IMR-90 (cell line): Measurements from ENCODE around the gene TRIM44. TPM values are rescaled to one million over a fixed set of nuclear protein-coding genes. Genes with fewer than 3 reads are reported as not detected.

Source experiments
- ATAC-seq: fragments of 200-7000 bp; cut with Tn5 transposase; 2 replicates; pipeline ENCODE4 v1.9.1; 2020; ENCODE audit warnings: low read depth, mild to moderate bottlenecking, moderate library complexity
- BruUV-seq: library from RNA; stranded (reverse); fragments of 400-500 nt; replicated peaks from 2 replicates; lab custom pipeline; 2021; lab: Mats Ljungman, UMichigan
- CTCF ChIA-PET: fragments of 300-600 bp; formaldehyde crosslinking; extraction: SDS; loops from one replicate; lab custom pipeline; 2021; ENCODE audit warnings: antibody characterized with exemption; lab: Yijun Ruan, JAX
- POLR2A ChIA-PET: fragments of 300-600 bp; sonication (Branson Sonifier 250); formaldehyde crosslinking; loops from one replicate; lab custom pipeline; 2022; ENCODE audit warnings: antibody characterized with exemption; ENCODE audit not compliant: unreplicated experiment; lab: Charles Lee
- DNase-seq: peaks from one replicate; pipeline ENCODE4 v3.0.0; 2013
- H2AFZ ChIP-seq: replicated peaks from 2 replicates; pipeline ENCODE3; 2013; ENCODE audit warnings: low read length, mild to moderate bottlenecking; ENCODE audit not compliant: poor library complexity
- H2AK5ac ChIP-seq: 2 replicates; pipeline ENCODE4 v1.6.1; 2013; ENCODE audit warnings: low read depth, low read length, inconsistent platforms
- H2AK9ac ChIP-seq: replicated peaks from 2 replicates; pipeline ENCODE3; 2013; ENCODE audit warnings: mild to moderate bottlenecking, low read depth, low read length, moderate library complexity; ENCODE audit not compliant: poor library complexity
- H2BK120ac ChIP-seq: 2 replicates; pipeline ENCODE4 v1.6.1; 2013; ENCODE audit warnings: low read depth, low read length, inconsistent platforms
- H2BK15ac ChIP-seq: 3 replicates; pipeline ENCODE4 v1.6.1; 2013; ENCODE audit warnings: low read depth, low read length, inconsistent platforms
- H2BK20ac ChIP-seq: 2 replicates; pipeline ENCODE4 v1.6.1; 2013; ENCODE audit warnings: low read depth, mild to moderate bottlenecking, inconsistent platforms, low read length, moderate library complexity
- H2BK5ac ChIP-seq: 2 replicates; pipeline ENCODE4 v1.6.1; 2013; ENCODE audit warnings: mild to moderate bottlenecking, low read depth, low read length, inconsistent platforms; ENCODE audit not compliant: poor library complexity, severe bottlenecking
- H3K14ac ChIP-seq: replicated peaks from 2 replicates; pipeline ENCODE4 v1.6.1; 2013; ENCODE audit warnings: low read depth, low read length, inconsistent platforms
- H3K18ac ChIP-seq: 2 replicates; pipeline ENCODE4 v1.6.1; 2013; ENCODE audit warnings: low read depth, low read length, control low read depth
- H3K23ac ChIP-seq: 2 replicates; pipeline ENCODE4 v1.6.1; 2013; ENCODE audit warnings: low read depth, low read length, inconsistent platforms
- H3K27ac ChIP-seq: 2 replicates; pipeline ENCODE4 v1.5.1; 2013; ENCODE audit warnings: mild to moderate bottlenecking, control low read depth, low read length; ENCODE audit not compliant: insufficient read depth
- H3K27me3 ChIP-seq: 2 replicates; pipeline ENCODE4 v1.6.1; 2013; ENCODE audit warnings: low read length; ENCODE audit not compliant: control insufficient read depth, insufficient read depth
- H3K36me3 ChIP-seq: 2 replicates; pipeline ENCODE4 v1.6.1; 2013; ENCODE audit warnings: low read length, mixed read lengths; ENCODE audit not compliant: control insufficient read depth, insufficient read depth
- H3K4ac ChIP-seq: 2 replicates; pipeline ENCODE4 v1.6.1; 2013; ENCODE audit warnings: low read depth, low read length, inconsistent platforms
- H3K4me1 ChIP-seq: 2 replicates; pipeline ENCODE4 v1.6.1; 2013; ENCODE audit warnings: low read length, mixed read lengths; ENCODE audit not compliant: control insufficient read depth, insufficient read depth
- H3K4me2 ChIP-seq: 2 replicates; pipeline ENCODE4 v1.6.1; 2013; ENCODE audit warnings: low read depth, mild to moderate bottlenecking, control low read depth, low read length, moderate library complexity
- H3K4me3 ChIP-seq: 2 replicates; pipeline ENCODE4 v1.5.1; 2013; ENCODE audit warnings: low read depth, mild to moderate bottlenecking, control low read depth, low read length, moderate library complexity; ENCODE audit not compliant: insufficient read depth
- H3K56ac ChIP-seq: 2 replicates; pipeline ENCODE4 v1.6.1; 2013; ENCODE audit warnings: low read length, inconsistent platforms; ENCODE audit not compliant: insufficient read depth; ENCODE audit errors: extremely low read depth
- H3K79me1 ChIP-seq, 2 experiments: 2 replicates each; pipeline ENCODE4 v1.6.1; 2013; ENCODE audit warnings: low read length in 2 of 2, inconsistent platforms in 1 of 2, low read depth in 1 of 2
- H3K9ac ChIP-seq: 2 replicates; pipeline ENCODE4 v1.6.1; 2013; ENCODE audit warnings: low read depth, low read length, control low read depth
- H3K9me1 ChIP-seq: 2 replicates; pipeline ENCODE4 v1.6.1; 2013; ENCODE audit warnings: low read length, inconsistent platforms; ENCODE audit not compliant: insufficient read depth
- H3K9me3 ChIP-seq: 2 replicates; pipeline ENCODE4 v1.6.1; 2013; ENCODE audit warnings: low read length; ENCODE audit not compliant: control insufficient read depth, insufficient read depth
- H4K20me1 ChIP-seq: 2 replicates; pipeline ENCODE4 v1.6.1; 2013; ENCODE audit warnings: low read length, inconsistent platforms; ENCODE audit not compliant: insufficient read depth
- H4K5ac ChIP-seq: 2 replicates; pipeline ENCODE4 v1.6.1; 2013; ENCODE audit warnings: mild to moderate bottlenecking, low read depth, low read length, control low read depth
- H4K8ac ChIP-seq, 2 experiments: 2 replicates each; pipeline ENCODE4 v1.6.1; 2013; ENCODE audit warnings: low read depth in 2 of 2, low read length in 2 of 2, control low read depth in 1 of 2, inconsistent platforms in 1 of 2
- H4K91ac ChIP-seq: 2 replicates; pipeline ENCODE4 v1.6.1; 2013; ENCODE audit warnings: low read depth, low read length, inconsistent platforms; ENCODE audit not compliant: insufficient read depth
- CEBPB ChIP-seq: IDR thresholded peaks from 2 replicates; pipeline ENCODE4 v1.6.1; 2012; ENCODE audit warnings: low read depth, low read length, improper control_type of control experiment
- WGBS, 2 experiments: methylation state at CpG; one replicate each; pipeline versions ENCODE4 v1.1.5 to v1.1.7; 2013; ENCODE audit warnings: missing lambda C conversion rate in 2 of 2; ENCODE audit not compliant: insufficient read length in 1 of 2; ENCODE audit errors: extremely low coverage in 2 of 2; 5-methylcytosine and 5-hydroxymethylcytosine counted together
- dilution Hi-C: fragments of 300-500 bp; cut with HindIII; formaldehyde crosslinking; loops from one replicate; pipeline ENCODE4 v1.14.3; 2018; ENCODE audit warnings: low sequenced_read_pairs; ENCODE audit not compliant: unreplicated experiment
- in situ Hi-C: fragments of 300-500 bp; cut with MboI; formaldehyde crosslinking; loops from 3 replicates; pipeline ENCODE4 v1.14.3; 2019; ENCODE audit warnings: low sequenced_read_pairs, inconsistent platforms, mixed read lengths
- intact Hi-C: fragments of 100-400 bp; cut with micrococcal nuclease; formaldehyde crosslinking; loops from 2 replicates; pipeline ENCODE4 v1.10.0; 2022
- polyA plus RNA-seq, 3 experiments: library from polyadenylated mRNA; depleted of rRNA; stranded (reverse); fragments of >200 nt; gene quantifications; 2 replicates each; pipeline ENCODE4 v1.2.3, GENCODE V29; 2012; ENCODE audit warnings: low replicate concordance in 1 of 3
- total RNA-seq: library from RNA; depleted of rRNA; stranded (reverse); fragments of >200 nt; gene quantifications from 2 replicates; pipeline ENCODE4 v1.2.3, GENCODE V29; 2012
- TF ChIP-seq, protein P1 (sequence below): conservative IDR thresholded peaks from 2 replicates; pipeline ENCODE4 v1.5.1; 2012; ENCODE audit warnings: mild to moderate bottlenecking, low read depth, low read length, improper control_type of control experiment

TRIM44 gene
- total and polyA plus RNA-seq, 2 of the 4 experiments (the other 2 are of a cell fraction) = 50.7 to 104 TPM

GRCh38 chr11:35639591-35640179 lies 22.9 kb upstream of the TRIM44 start:
- H4K5ac ChIP-seq = no peak overlapping the region
- no peak overlapping the region for H4K8ac ChIP-seq
- no peak overlapping the region for H3K18ac ChIP-seq
- no peaks in the 10 kb centered on the region for H3K79me1 ChIP-seq
- no peak overlapping the region for H2AFZ ChIP-seq
- H3K36me3 ChIP-seq = no peaks in the 10 kb centered on the region
- no peak overlapping the region for H4K91ac ChIP-seq
- no peak overlapping the region for H2BK20ac ChIP-seq
- no peak for TF ChIP-seq CEBPB
- TF ChIP-seq, protein P1, sequence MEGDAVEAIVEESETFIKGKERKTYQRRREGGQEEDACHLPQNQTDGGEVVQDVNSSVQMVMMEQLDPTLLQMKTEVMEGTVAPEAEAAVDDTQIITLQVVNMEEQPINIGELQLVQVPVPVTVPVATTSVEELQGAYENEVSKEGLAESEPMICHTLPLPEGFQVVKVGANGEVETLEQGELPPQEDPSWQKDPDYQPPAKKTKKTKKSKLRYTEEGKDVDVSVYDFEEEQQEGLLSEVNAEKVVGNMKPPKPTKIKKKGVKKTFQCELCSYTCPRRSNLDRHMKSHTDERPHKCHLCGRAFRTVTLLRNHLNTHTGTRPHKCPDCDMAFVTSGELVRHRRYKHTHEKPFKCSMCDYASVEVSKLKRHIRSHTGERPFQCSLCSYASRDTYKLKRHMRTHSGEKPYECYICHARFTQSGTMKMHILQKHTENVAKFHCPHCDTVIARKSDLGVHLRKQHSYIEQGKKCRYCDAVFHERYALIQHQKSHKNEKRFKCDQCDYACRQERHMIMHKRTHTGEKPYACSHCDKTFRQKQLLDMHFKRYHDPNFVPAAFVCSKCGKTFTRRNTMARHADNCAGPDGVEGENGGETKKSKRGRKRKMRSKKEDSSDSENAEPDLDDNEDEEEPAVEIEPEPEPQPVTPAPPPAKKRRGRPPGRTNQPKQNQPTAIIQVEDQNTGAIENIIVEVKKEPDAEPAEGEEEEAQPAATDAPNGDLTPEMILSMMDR = no peak
- H3K56ac ChIP-seq = no peak overlapping the region
- no peak overlapping the region for H2BK120ac ChIP-seq
- ChIA-PET POLR2A (no interaction called here), CTCF (no interaction called here)
- no peak overlapping the region for H2AK9ac ChIP-seq
- DNase-seq (no peak), ATAC-seq (no peak)
- H2AK5ac ChIP-seq = no peak overlapping the region
- WGBS, 2 experiments = 93% methylated on average over 3 of the region's 9 CpGs; no CpG with 5 or more reads in 1 of the 2 experiments
- no peak overlapping the region for H2BK15ac ChIP-seq
- no peak overlapping the region for H3K23ac ChIP-seq
- 0 out of 2 replicates have a peak, but pooled peaks cover 4% of the 10 kb centered on the region for H3K9me1 ChIP-seq
- no peak overlapping the region for H3K9ac ChIP-seq
- H3K4me1 ChIP-seq = peaks cover 5% of the 10 kb centered on the region
- H4K20me1 ChIP-seq = no peaks in the 10 kb centered on the region
- no TSS peak for BruUV-seq
- H3K27ac ChIP-seq = no peak overlapping the region
- no peaks in the 10 kb centered on the region for H3K27me3 ChIP-seq
- H3K4me3 ChIP-seq = no peak overlapping the region
- no peak overlapping the region for H3K4me2 ChIP-seq
- in situ Hi-C loops (no loop called here), dilution Hi-C loops (no loop called here), intact Hi-C loops (no loop called here)
- H3K9me3 ChIP-seq = no peaks in the 10 kb centered on the region
- H3K14ac ChIP-seq = peak overlapping the region; percentile 45; the same call in 1 of the 2 replicates
- no peak overlapping the region for H2BK5ac ChIP-seq
- H3K4ac ChIP-seq = no peak overlapping the region
